GM12801 (cell line): Measurements from ENCODE around the gene FLACC1.

Experiments
- CTCF ChIP-seq: IDR thresholded peaks from one replicate; pipeline ENCODE4 v1.5.1; 2011; ENCODE audit warnings: control low read depth; ENCODE audit not compliant: insufficient read length; ENCODE audit errors: extremely low read depth

Gene FLACC1

GRCh38 chr2:201347138-201347537, 10.0 kb downstream of the FLACC1 start:
- no peak for TF ChIP-seq CTCF

- no peak for TF ChIP-seq CTCF
Observed at GRCh38 chr2:201345625-201346213, 11.4 kb downstream of the FLACC1 start.

- no peak for TF ChIP-seq CTCF
Observed at GRCh38 chr2:201344663-201345366, 12.3 kb downstream of the FLACC1 start.

GRCh38 chr2:201343559-201343958, 13.6 kb downstream of the FLACC1 start:
- no peak for TF ChIP-seq CTCF

GRCh38 chr2:201342923-201343322, 14.2 kb downstream of the FLACC1 start:
- TF ChIP-seq CTCF, result no peak

GRCh38 chr2:201329409-201329808, 27.7 kb downstream of the FLACC1 start:
- TF ChIP-seq CTCF, result no peak

GRCh38 chr2:201327678-201328077, 29.5 kb downstream of the FLACC1 start:
- TF ChIP-seq CTCF, result no peak
